HCT116 (cell line): ENCODE measurements around the gene RAI1. TPM values are rescaled to one million over a fixed set of nuclear protein-coding genes. Genes with fewer than 3 reads are reported as not detected.

Experiments used
- ATAC-seq: fragments of 200-7000 bp; cut with Tn5 transposase; 2 replicates; pipeline ENCODE4 v1.9.1; 2020; ENCODE audit warnings: mild to moderate bottlenecking, moderate library complexity
- BruUV-seq: library from RNA; stranded (reverse); fragments of 400-500 nt; replicated peaks from 2 replicates; lab custom pipeline; 2021; lab: Mats Ljungman, UMichigan
- CTCF ChIA-PET: fragments of 300-600 bp; sonication (Branson Sonifier 250); formaldehyde crosslinking; loops from one replicate; lab custom pipeline; 2021; ENCODE audit warnings: antibody characterized with exemption; lab: Charles Lee
- POLR2A ChIA-PET: fragments of 300-600, 350-600 bp; sonication (Branson Sonifier 250); formaldehyde crosslinking; loops from one replicate; lab custom pipeline; 2021; ENCODE audit warnings: antibody characterized with exemption; lab: Charles Lee
- RAD21 ChIA-PET, 2 experiments: fragments of 300-600 bp; sonication (Branson Sonifier 250); formaldehyde crosslinking; loops; one replicate each; lab custom pipeline; 2023; ENCODE audit warnings: low total read pairs in 2 of 2; ENCODE audit not compliant: uncharacterized antibody in 2 of 2, unreplicated experiment in 2 of 2, low non-redundant PET in 1 of 2; lab: Charles Lee
- DNase-seq: peaks from one replicate; pipeline ENCODE4 v3.0.0-alpha.2; 2010; ENCODE audit warnings: low read depth, low spot score
- H2AFZ ChIP-seq: fragments of 200-600 bp; shearing (Covaris generic), sonication (generic); 2 replicates; pipeline ENCODE4 v1.6.1; 2017; ENCODE audit warnings: low read depth, mixed run types, mixed read lengths, antibody characterized with exemption, low read length; ENCODE audit not compliant: poor library complexity, severe bottlenecking
- H3K27ac ChIP-seq: 2 replicates; pipeline ENCODE4 v1.5.1; 2012; ENCODE audit warnings: low read depth, low read length
- H3K27me3 ChIP-seq: fragments of 200-600 bp; sonication (generic); 2 replicates; pipeline ENCODE4 v1.6.1; 2016; ENCODE audit warnings: mixed run types, low read length, mixed read lengths; ENCODE audit not compliant: insufficient read depth
- H3K36me3 ChIP-seq, 2 experiments: fragments of 200-500 bp in 1 of 2; fragments of 200-600 bp in 1 of 2; sonication (Bioruptor generic) in 1 of 2; sonication (generic) in 1 of 2; 2 replicates each; pipeline versions ENCODE4 v1.5.1 to v1.6.1; 2014 to 2016; ENCODE audit warnings: low read length in 2 of 2, inconsistent platforms in 1 of 2, mixed read lengths in 1 of 2, mixed run types in 1 of 2; ENCODE audit not compliant: insufficient read depth in 2 of 2, control insufficient read depth in 1 of 2
- H3K4me1 ChIP-seq, 2 experiments: fragments of 200-600 bp in 1 of 2; sonication (generic) in 1 of 2; 2 replicates each; pipeline versions ENCODE4 v1.5.1 to v1.6.1; 2012 to 2017; ENCODE audit warnings: low read length in 2 of 2, inconsistent platforms in 1 of 2, mild to moderate bottlenecking in 1 of 2, mixed read lengths in 1 of 2, mixed run types in 1 of 2, moderate library complexity in 1 of 2; ENCODE audit not compliant: insufficient read depth in 2 of 2, control insufficient read depth in 1 of 2
- H3K4me2 ChIP-seq: fragments of 200-600 bp; sonication (generic); 2 replicates; pipeline ENCODE4 v1.6.1; 2017; ENCODE audit warnings: mixed run types, low read length, mixed read lengths
- H3K4me3 ChIP-seq, 2 experiments: fragments of 200-600 bp in 1 of 2; sonication (generic) in 1 of 2; replicated peaks in 1 of 2; 2 replicates each; pipeline ENCODE4 v1.5.1; 2011 to 2016; ENCODE audit warnings: low read length in 2 of 2, control low read depth in 1 of 2, low read depth in 1 of 2, mild to moderate bottlenecking in 1 of 2, mixed read lengths in 1 of 2, mixed run types in 1 of 2
- H3K79me2 ChIP-seq: fragments of 200-600 bp; sonication (generic); 2 replicates; pipeline ENCODE4 v1.6.1; 2017; ENCODE audit warnings: mild to moderate bottlenecking, mixed run types, low read length, moderate library complexity, mixed read lengths; ENCODE audit not compliant: insufficient read depth
- H3K9ac ChIP-seq: fragments of 200-600 bp; sonication (generic); 2 replicates; pipeline ENCODE4 v1.6.1; 2016; ENCODE audit warnings: low read length, mixed read lengths
- H3K9me2 ChIP-seq: fragments of 200-600 bp; sonication (generic), shearing (Covaris generic); 2 replicates; pipeline ENCODE4 v1.6.1; 2017; ENCODE audit warnings: mixed run types, mild to moderate bottlenecking, moderate library complexity; ENCODE audit not compliant: insufficient read depth
- H3K9me3 ChIP-seq, 2 experiments: fragments of 200-500 bp in 1 of 2; fragments of 200-600 bp in 1 of 2; sonication (Bioruptor generic) in 1 of 2; sonication (generic) in 1 of 2; 2 replicates each; pipeline ENCODE4 v1.6.1; 2014 to 2017; ENCODE audit warnings: low read length in 2 of 2, mixed read lengths in 2 of 2, inconsistent platforms in 1 of 2, low read depth in 1 of 2, mild to moderate bottlenecking in 1 of 2, mixed run types in 1 of 2, moderate library complexity in 1 of 2; ENCODE audit not compliant: control insufficient read depth in 1 of 2, insufficient read depth in 1 of 2
- H4K20me1 ChIP-seq: fragments of 200-600 bp; sonication (generic), shearing (Covaris generic); 2 replicates; pipeline ENCODE4 v1.6.1; 2017; ENCODE audit warnings: mixed run types, mild to moderate bottlenecking, moderate library complexity; ENCODE audit not compliant: insufficient read depth
- EGR1 ChIP-seq: IDR thresholded peaks from 2 replicates; pipeline ENCODE4 v1.6.1; 2012; ENCODE audit warnings: low read depth
- EZH2phosphoT487 ChIP-seq: fragments of 200-600 bp; IDR thresholded peaks from 2 replicates; pipeline ENCODE4 v1.6.1; 2018; ENCODE audit warnings: antibody characterized with exemption, borderline replicate concordance
- FOSL1 ChIP-seq: IDR thresholded peaks from 2 replicates; pipeline ENCODE4 v1.6.1; 2012; ENCODE audit warnings: low read depth
- POLR2AphosphoS5 ChIP-seq: IDR thresholded peaks from 2 replicates; pipeline ENCODE4 v1.6.1; 2011; ENCODE audit warnings: mild to moderate bottlenecking, low read depth, low read length, moderate library complexity
- RAD21 ChIP-seq: IDR thresholded peaks from 2 replicates; pipeline ENCODE4 v1.6.1; 2012; ENCODE audit warnings: low read depth, mild to moderate bottlenecking
- YY1 ChIP-seq: IDR thresholded peaks from 2 replicates; pipeline ENCODE4 v1.6.1; 2011; ENCODE audit warnings: low read length, low read depth, moderate library complexity, mild to moderate bottlenecking; ENCODE audit not compliant: insufficient replicate concordance; ENCODE audit errors: extremely low read depth
- intact Hi-C: fragments of 100-400 bp; cut with micrococcal nuclease; formaldehyde crosslinking; loops from 2 replicates; pipeline ENCODE4 v1.10.0; 2022
- total RNA-seq: library from RNA; stranded (reverse); gene quantifications from one replicate; pipeline ENCODE4 v1.2.1, GENCODE V29; 2021; ENCODE audit not compliant: unreplicated experiment

Gene RAI1
- total RNA-seq, 1 experiment from 2014 or later = 38.5 TPM

DNA sequence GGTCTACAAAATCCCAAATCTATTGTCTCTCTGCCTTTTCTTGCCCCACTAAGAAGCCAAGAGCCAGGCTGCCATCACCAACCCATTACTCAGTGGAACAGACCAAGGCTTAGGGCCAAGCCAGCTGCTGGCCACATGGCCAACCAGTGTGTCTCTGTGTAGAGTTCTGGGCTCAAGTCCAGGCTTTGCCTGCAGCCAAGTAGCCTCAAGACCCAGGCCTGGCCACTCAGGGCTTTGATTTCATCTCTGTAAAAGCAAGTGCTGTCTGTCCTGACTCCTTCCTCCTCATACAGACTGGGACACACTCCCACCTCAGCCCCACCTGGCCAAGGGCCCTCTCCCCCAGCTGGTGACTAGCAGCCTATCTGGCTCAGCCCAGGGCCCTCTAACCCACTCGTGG is 140.9 kb downstream of the RAI1 start:
- ChIA-PET CTCF (no interaction called here), POLR2A (interaction anchor here (3.1 kb wide), 1 partner anchor 14 kb away, joined by 13 read pairs; the partner anchor contains the start of gene SREBF1), RAD21 (no interaction called here)
- Histone ChIP-seq H3K27me3 (no peaks in the 10 kb centered on the region), H3K9me3 (no peaks in the 10 kb centered on the region), H3K4me2 (peak overlapping the region; percentile 75), H3K9ac (peak overlapping the region; percentile 59), H3K4me1 (peaks cover 86 to 90% of the 10 kb centered on the region in 2 experiments), H4K20me1 (no peaks in the 10 kb centered on the region; the same call in 1 of the 2 replicates), H3K36me3 (peaks cover 16 to 41% of the 10 kb centered on the region in 2 experiments), H2AFZ (no peak overlapping the region), H3K4me3 (peak overlapping the region; percentile 55 to 57; a peak in 3 of 4 replicates), H3K79me2 (peaks cover 94% of the 10 kb centered on the region), H3K27ac (peak overlapping the region; percentile 83), H3K9me2 (no peaks in the 10 kb centered on the region)
- DNase-seq = no peak
- TF ChIP-seq RAD21 (no peak), YY1 (no peak), POLR2AphosphoS5 (0 out of 2 replicates have a peak, but pooled peaks have one; percentile 14)
- BruUV-seq = no TSS peak
- intact Hi-C loops = no loop called here
- no peak for ATAC-seq

DNA sequence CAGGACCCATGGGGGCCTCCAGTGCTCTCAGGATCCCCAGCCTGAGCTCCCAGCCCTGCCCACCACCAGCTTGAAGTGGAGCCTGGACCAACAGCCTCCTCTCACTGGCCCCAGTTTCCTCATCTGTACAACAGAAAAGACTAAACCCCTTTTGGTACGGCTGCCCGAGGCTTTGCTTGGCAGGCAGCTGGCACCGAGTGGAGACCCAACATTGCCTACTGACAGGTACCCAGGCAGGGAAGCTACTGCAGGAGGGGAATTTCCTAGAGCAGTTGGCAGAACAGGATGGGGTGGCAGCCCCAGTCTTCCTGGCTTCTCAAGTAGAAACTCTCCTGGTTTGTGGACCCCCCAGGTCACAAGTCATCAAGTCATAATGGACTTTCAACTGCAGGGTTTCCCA is 141.4 kb downstream of the RAI1 start:
- Histone ChIP-seq H3K79me2 (peaks cover 95% of the 10 kb centered on the region), H3K9me2 (no peaks in the 10 kb centered on the region), H3K4me3 (peak overlapping the region; percentile 55 to 57), H3K9ac (peak overlapping the region; percentile 59), H3K27ac (peak overlapping the region; percentile 83), H3K9me3 (no peaks in the 10 kb centered on the region), H3K36me3 (peaks cover 14 to 36% of the 10 kb centered on the region in 2 experiments), H4K20me1 (no peaks in the 10 kb centered on the region; the same call in 1 of the 2 replicates), H3K27me3 (no peaks in the 10 kb centered on the region), H2AFZ (no peak overlapping the region), H3K4me2 (peak overlapping the region; percentile 75)
- ATAC-seq = no peak
- no peak for DNase-seq
- intact Hi-C loops = no loop called here
- BruUV-seq = no TSS peak
- POLR2A ChIA-PET = interaction anchor here (3.1 kb wide), 1 partner anchor 14 kb away, joined by 13 read pairs; the partner anchor contains the start of gene SREBF1
- RAD21 ChIA-PET = no interaction called here
- TF ChIP-seq EGR1 = no peak
- no peak for TF ChIP-seq EZH2phosphoT487
- TF ChIP-seq FOSL1 = no peak
- no peak for TF ChIP-seq POLR2AphosphoS5
- TF ChIP-seq, all 23 proteins: peak for 0
- H3K4me1 ChIP-seq = peaks cover 90 to 94% of the 10 kb centered on the region in 2 experiments
- CTCF ChIA-PET = no interaction called here
